DMS 273 (cell line): ENCODE data around the gene SLC30A2.

Experiments
- DNase-seq: peaks from one replicate; lab custom pipeline; 2025; ENCODE audit not compliant: unreplicated experiment; lab: John Stamatoyannopoulos, UW

SLC30A2 gene

GRCh38 chr1:25999041-25999800, 46.7 kb downstream of the SLC30A2 start:
- no peak for DNase-seq

- peak; percentile 100 for DNase-seq
Observed at GRCh38 chr1:25997828-25998761, 47.8 kb downstream of the SLC30A2 start, which contains the start of gene PAFAH2. PAFAH2 (minus strand) TSS chr1:25998063; CDS start chr1:25990816, 7,247 bp downstream.

GRCh38 chr1:25996966-25997827, 48.7 kb downstream of the SLC30A2 start:
- DNase-seq = peak; percentile 49

GRCh38 chr1:25994402-25995150, 51.3 kb downstream of the SLC30A2 start:
- DNase-seq = no peak

GRCh38 chr1:25993197-25993951, 52.5 kb downstream of the SLC30A2 start:
- no peak for DNase-seq

GRCh38 chr1:25992689-25993171, 53.2 kb downstream of the SLC30A2 start:
- peak; percentile 50 for DNase-seq

- DNase-seq = no peak
Observed at GRCh38 chr1:25991937-25992688, 53.8 kb downstream of the SLC30A2 start.

GRCh38 chr1:25990702-25991395, 55.1 kb downstream of the SLC30A2 start:
- no peak for DNase-seq

GRCh38 chr1:25990251-25990650, 55.7 kb downstream of the SLC30A2 start:
- DNase-seq = no peak

- DNase-seq = peak; percentile 43
Observed at GRCh38 chr1:25989440-25990234, 56.3 kb downstream of the SLC30A2 start.

- peak; percentile 72 for DNase-seq
Observed at GRCh38 chr1:25987951-25988350, 58.0 kb downstream of the SLC30A2 start.
